Neuron (in vitro differentiated cells): ENCODE results near the gene ME3.
"Not testable (repeated sequence)": the region's sequence is repeated elsewhere in the genome, so short reads cannot be mapped to it uniquely, and the experiment has no call there.

Experiments used
- H2AFZ ChIP-seq: one replicate; pipeline ENCODE4 v1.6.1; 2013; ENCODE audit warnings: low read depth, mild to moderate bottlenecking, inconsistent platforms, low read length, moderate library complexity
- H3K27me3 ChIP-seq: one replicate; pipeline ENCODE4 v1.6.1; 2013; ENCODE audit warnings: low read length; ENCODE audit not compliant: insufficient read depth
- H3K36me3 ChIP-seq: one replicate; pipeline ENCODE4 v1.6.1; 2013; ENCODE audit warnings: low read length; ENCODE audit not compliant: insufficient read depth
- H3K4me1 ChIP-seq: one replicate; pipeline ENCODE4 v1.6.1; 2013; ENCODE audit warnings: low read length; ENCODE audit not compliant: insufficient read depth
- H3K4me3 ChIP-seq: 2 replicates; pipeline ENCODE4 v1.5.1; 2013; ENCODE audit warnings: mild to moderate bottlenecking, low read length, moderate library complexity
- H3K9me3 ChIP-seq: one replicate; pipeline ENCODE4 v1.6.1; 2013; ENCODE audit warnings: low read length

ME3 gene

DNA sequence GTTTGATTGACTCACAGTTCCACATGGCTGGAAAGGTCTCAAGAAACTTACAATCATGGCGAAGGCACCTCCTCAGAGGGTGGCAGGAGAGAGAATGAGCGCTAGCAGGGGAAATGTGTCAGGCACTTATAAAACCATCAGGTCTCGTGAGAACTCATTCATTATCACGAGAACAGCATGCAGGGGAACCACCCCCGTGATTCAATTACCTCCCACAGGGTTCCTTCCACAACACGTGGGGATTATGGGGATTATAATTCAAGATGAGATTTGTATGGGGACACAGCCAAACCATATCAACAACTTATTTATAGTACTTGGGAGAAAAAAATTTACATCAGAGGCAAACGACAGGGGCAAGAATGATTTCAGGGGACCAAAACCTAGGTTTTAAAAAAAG is 3.0 kb downstream of the ME3 start:
- Histone ChIP-seq H3K9me3 (no peaks in the 10 kb centered on the region), H3K27me3 (no peaks in the 10 kb centered on the region), H3K36me3 (no peaks in the 10 kb centered on the region), H3K4me3 (no peak overlapping the region), H2AFZ (no peak overlapping the region), H3K4me1 (no peaks in the 10 kb centered on the region)

DNA sequence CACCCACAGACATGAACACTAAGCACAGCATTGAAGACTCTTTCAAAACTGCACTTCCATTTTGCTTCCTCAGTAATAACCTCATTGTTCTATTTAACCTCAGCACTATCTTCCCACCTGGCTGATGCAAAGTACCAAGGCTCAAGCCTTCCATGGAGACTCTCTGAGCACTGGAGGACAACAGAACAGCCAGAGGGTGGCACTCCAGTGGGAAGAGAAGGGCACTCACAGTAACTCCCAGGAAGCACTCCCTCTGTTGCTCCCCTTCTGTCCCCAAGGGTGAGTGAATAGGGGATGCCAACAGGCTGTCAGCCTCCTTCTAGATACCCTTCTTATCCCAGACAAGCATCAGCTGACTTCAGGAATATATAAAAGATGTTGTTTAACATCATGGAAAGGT is 3.5 kb downstream of the ME3 start:
- H3K27me3 ChIP-seq: no peaks in the 10 kb centered on the region
- no peaks in the 10 kb centered on the region for H3K9me3 ChIP-seq
- no peaks in the 10 kb centered on the region for H3K4me1 ChIP-seq
- no peak overlapping the region for H2AFZ ChIP-seq
- H3K4me3 ChIP-seq: no peak overlapping the region
- H3K36me3 ChIP-seq: no peaks in the 10 kb centered on the region

GRCh38 chr11:86666193-86666592 is 6.2 kb downstream of the ME3 start:
- Histone ChIP-seq H3K4me1 (peaks cover 14% of the 10 kb centered on the region), H3K9me3 (no peaks in the 10 kb centered on the region), H2AFZ (no peak overlapping the region), H3K4me3 (no peak overlapping the region), H3K36me3 (no peaks in the 10 kb centered on the region), H3K27me3 (no peaks in the 10 kb centered on the region)

DNA sequence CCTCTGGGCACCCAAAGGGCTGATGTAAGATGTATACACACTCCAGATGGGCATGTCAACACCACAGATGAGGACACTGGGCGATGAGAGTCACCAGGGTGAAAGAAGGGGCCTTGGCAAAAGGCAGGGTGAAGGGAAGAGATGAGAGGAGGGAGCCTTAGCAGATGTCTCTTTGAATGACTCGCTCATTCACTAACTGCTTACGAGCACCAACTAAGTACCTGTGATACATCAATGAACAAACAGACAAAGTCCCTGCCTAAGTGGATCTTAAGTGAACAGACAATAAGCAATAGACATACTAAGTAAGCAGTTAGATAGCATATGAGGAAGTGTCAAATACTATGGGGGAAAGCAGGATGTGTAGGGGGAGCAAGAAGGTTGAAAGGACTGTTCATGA is 7.5 kb downstream of the ME3 start:
- Histone ChIP-seq H3K9me3 (no peaks in the 10 kb centered on the region), H2AFZ (no peak overlapping the region), H3K4me1 (peaks cover 14% of the 10 kb centered on the region), H3K36me3 (no peaks in the 10 kb centered on the region), H3K4me3 (no peak overlapping the region), H3K27me3 (no peaks in the 10 kb centered on the region)

GRCh38 chr11:86663761-86664160 is 8.7 kb downstream of the ME3 start:
- Histone ChIP-seq H3K36me3 (no peaks in the 10 kb centered on the region), H3K27me3 (no peaks in the 10 kb centered on the region), H3K4me1 (peaks cover 14% of the 10 kb centered on the region), H3K9me3 (no peaks in the 10 kb centered on the region), H2AFZ (no peak overlapping the region), H3K4me3 (no peak overlapping the region)

GRCh38 chr11:86663291-86663690 is 9.1 kb downstream of the ME3 start:
- Histone ChIP-seq H3K4me1 (peaks cover 14% of the 10 kb centered on the region), H2AFZ (no peak overlapping the region), H3K27me3 (no peaks in the 10 kb centered on the region), H3K4me3 (no peak overlapping the region), H3K36me3 (no peaks in the 10 kb centered on the region), H3K9me3 (no peaks in the 10 kb centered on the region)

DNA sequence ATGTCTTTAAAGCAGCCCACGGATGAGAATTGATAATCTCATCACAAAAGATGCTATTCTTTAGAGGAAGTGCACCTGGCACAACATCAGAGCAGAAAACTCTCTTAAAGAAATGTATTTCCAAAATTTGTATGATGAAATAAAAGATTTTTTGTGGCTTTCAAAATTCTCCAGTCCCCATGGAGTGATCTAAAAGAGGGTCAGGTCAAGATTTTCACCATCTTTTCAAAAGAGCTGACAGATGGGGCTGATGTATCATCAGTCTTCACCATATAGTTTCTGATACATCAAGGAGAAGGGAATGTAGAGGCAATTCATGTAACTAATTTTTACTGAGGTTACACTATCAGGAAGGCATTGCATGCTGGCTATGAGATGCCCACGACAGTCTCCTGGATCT is 11.7 kb downstream of the ME3 start:
- H3K9me3 ChIP-seq: no peaks in the 10 kb centered on the region
- no peaks in the 10 kb centered on the region for H3K36me3 ChIP-seq
- H3K4me1 ChIP-seq: peaks cover 14% of the 10 kb centered on the region
- H2AFZ ChIP-seq: no peak overlapping the region
- no peaks in the 10 kb centered on the region for H3K27me3 ChIP-seq
- no peak overlapping the region for H3K4me3 ChIP-seq

GRCh38 chr11:86660088-86660487 is 12.3 kb downstream of the ME3 start:
- no peaks in the 10 kb centered on the region for H3K27me3 ChIP-seq
- peaks cover 14% of the 10 kb centered on the region for H3K4me1 ChIP-seq
- no peaks in the 10 kb centered on the region for H3K36me3 ChIP-seq
- no peak overlapping the region for H2AFZ ChIP-seq
- H3K4me3 ChIP-seq: no peak overlapping the region
- no peaks in the 10 kb centered on the region for H3K9me3 ChIP-seq

DNA sequence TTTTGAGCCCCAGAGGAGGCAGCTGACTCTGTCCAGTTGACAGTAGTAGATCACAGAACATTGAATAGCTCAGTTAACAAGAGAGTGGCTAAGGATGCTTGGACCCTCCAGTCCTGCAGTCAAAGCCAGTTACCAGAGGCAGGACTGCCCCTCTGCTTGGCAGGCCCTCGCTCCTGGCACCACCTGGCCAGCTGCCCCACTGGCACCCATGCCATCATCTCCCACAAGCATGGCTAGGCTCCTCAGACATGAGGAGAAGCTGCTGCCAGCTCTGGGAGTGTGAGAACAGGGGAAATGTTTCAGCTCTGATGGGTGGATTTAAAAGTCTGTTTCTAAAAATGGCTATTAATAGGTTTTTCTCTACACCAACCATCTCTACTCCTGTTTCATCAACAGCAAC is 13.9 kb downstream of the ME3 start:
- Histone ChIP-seq H3K36me3 (no peaks in the 10 kb centered on the region), H3K4me3 (no peak overlapping the region), H3K9me3 (no peaks in the 10 kb centered on the region), H3K27me3 (no peaks in the 10 kb centered on the region), H2AFZ (no peak overlapping the region), H3K4me1 (peaks cover 10% of the 10 kb centered on the region)

DNA sequence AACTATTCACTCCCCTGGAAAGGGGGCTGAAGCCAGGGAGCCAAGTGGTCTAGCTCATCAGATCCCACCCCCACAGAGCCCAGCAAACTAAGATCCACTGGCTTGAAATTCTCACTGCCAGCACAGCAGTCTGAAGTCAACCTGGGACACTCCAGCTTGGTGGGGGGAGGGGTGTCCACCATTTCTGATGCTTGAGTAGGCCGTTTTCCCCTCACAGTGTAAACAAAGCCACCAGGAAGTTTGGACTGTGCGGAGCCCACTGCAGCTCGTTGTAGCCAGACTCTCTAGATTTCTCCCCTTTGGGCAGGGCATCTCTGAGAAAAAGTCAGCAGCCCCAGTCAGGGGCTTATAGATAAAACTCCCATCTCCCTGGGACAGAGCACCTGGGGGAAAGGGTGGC is 27.2 kb downstream of the ME3 start:
- not testable (repeated sequence) for H3K27me3 ChIP-seq, H3K4me3 ChIP-seq

DNA sequence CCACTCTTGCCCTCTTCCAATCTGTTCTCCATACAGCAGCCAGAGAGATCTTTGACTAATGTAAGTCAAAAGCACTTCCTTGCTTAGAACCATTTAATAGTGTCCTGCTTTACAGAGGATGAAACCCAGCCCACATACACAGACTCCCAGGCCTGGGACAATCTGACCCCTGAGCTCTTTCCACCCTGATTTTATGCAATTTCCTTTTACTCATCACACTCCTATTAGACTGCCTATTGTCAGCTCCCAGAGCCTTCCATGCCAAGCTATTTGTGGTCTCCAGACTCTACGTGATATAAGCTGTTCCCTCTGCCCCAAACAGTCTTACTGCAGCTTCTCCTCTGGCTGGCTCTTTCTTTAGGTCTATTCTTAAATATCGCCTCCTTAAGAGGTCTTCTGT is 28.1 kb downstream of the ME3 start:
- H3K36me3 ChIP-seq: no peaks in the 10 kb centered on the region
- no peak overlapping the region for H3K4me3 ChIP-seq
- H2AFZ ChIP-seq: no peak overlapping the region
- no peaks in the 10 kb centered on the region for H3K27me3 ChIP-seq
- H3K4me1 ChIP-seq: no peaks in the 10 kb centered on the region
- H3K9me3 ChIP-seq: peaks cover 3% of the 10 kb centered on the region

More for the DNA sequence above, 27.2 kb downstream of the ME3 start:
- H3K9me3 ChIP-seq, H3K36me3 ChIP-seq, H3K4me1 ChIP-seq, H2AFZ ChIP-seq: not testable (repeated sequence)

DNA sequence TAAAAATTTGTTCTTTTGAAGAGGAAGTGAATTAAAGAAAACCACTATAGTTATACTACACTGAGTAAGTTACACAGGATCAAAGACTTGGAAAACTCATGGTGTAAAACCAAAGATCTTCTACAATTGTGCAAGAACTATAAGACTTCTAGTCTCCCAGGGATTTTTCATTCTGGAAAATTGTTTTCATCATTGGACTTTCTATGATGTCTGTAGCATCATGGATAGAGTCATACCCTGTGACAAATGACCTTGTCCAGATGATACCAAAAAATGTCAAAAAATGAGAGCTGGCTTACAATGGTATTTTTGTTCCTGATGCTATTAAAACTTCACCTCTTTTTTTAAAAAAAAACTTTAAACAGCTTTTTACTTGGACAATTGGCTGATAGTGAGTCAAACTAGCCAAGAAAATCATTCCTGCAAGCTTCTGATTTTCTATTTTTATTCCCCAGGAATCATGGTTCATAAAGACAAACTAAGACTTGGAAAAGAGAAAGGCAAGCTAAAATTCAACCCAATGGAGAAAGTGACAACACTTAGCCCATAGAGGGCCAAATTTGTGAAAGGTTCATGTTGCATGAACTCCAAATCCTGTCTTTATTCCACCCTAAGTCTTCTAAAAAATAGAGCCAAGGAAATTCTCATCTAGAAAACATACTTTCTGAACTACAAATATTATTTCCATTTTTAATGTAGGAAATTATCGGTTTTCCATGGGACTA is 30.7 kb downstream of the ME3 start:
- Histone ChIP-seq H3K4me1 (no peaks in the 10 kb centered on the region), H3K9me3 (no peaks in the 10 kb centered on the region), H3K4me3 (no peak overlapping the region), H2AFZ (no peak overlapping the region), H3K27me3 (no peaks in the 10 kb centered on the region), H3K36me3 (no peaks in the 10 kb centered on the region)

- H3K27me3 ChIP-seq: no peaks in the 10 kb centered on the region
- H3K9me3 ChIP-seq: peaks cover 1% of the 10 kb centered on the region
- H3K4me1 ChIP-seq: no peaks in the 10 kb centered on the region
- H2AFZ ChIP-seq: no peak overlapping the region
- no peak overlapping the region for H3K4me3 ChIP-seq
- H3K36me3 ChIP-seq: no peaks in the 10 kb centered on the region
These were observed 33.3 kb downstream of the ME3 start for GRCh38 chr11:86639137-86639536.

DNA sequence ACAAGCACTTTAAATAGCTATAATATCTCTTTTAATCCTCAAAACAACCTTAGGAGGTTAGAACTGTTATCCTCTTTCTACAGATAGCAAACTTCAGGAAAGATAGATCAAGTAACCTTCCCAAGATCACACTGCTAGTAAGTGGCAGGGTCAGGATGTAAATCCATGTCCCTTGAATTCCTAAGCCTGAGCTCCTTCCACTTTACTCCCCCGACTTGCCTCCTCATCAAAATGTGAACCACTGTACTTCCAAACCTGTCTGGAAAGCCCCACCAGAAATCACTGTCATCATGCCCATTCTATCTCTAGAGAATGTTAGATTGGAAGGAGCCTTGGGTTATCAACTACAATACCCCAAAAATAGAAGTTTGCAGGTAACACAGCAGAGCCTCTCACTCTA is 33.7 kb downstream of the ME3 start:
- no peaks in the 10 kb centered on the region for H3K27me3 ChIP-seq
- H3K36me3 ChIP-seq: no peaks in the 10 kb centered on the region
- H2AFZ ChIP-seq: no peak overlapping the region
- H3K9me3 ChIP-seq: peaks cover 1% of the 10 kb centered on the region
- H3K4me1 ChIP-seq: no peaks in the 10 kb centered on the region
- H3K4me3 ChIP-seq: no peak overlapping the region
